EH (cell line): Measurements from ENCODE around the gene CXCR1.
"Not testable (repeated sequence)": the region's sequence is repeated elsewhere in the genome, so short reads cannot be mapped to it uniquely, and the experiment has no call there.

Experiments used
- DNase-seq: peaks from one replicate; pipeline ENCODE4 v3.0.0-alpha.2; 2015; ENCODE audit warnings: low read depth

Gene CXCR1

DNA sequence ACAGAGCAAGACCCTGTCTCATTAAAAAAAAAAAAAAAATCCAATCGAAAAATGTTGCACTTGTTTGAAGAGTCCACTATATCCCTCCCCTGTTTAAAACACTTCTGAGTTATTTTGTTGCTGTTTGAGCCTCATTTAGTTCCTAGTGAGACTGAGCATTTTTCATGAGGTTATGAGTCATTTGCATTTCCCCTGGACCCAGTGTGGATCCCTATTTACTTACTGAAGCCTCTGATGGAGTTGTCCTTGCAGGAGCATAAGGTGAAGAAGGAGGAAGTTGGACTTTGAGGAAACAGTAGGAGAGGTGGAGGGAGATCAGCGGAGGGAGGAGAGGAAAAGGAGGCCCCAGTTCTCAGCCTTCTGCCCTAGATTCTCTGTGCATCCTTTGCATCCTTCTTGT is 5.1 kb downstream of the CXCR1 start:
- peak; percentile 23 for DNase-seq

DNA sequence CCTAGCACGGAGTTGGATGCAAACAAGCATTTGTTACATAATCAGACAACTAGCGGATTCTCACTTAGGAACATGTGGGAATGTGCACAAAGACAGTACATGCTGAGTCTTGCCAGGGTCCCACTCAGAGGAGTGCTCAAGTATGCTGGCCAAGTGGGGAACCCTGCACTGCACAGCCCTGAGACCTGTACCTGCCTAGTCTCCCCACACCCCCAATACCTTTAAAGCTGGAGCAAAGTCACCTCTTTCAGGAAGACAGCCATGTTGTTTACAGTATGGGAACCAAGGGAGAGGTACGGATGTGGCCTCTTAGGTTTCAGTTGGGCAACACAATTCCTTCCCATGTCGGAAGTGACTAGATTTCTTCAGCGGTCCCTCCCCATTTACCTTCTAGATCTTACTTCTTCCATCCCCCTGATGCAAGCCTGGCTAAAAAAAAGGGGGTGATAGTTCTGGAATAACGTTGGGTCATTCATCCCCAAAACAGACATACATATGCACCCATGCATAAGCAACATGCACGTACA is 10.7 kb downstream of the CXCR1 start:
- DNase-seq: no peak

DNA sequence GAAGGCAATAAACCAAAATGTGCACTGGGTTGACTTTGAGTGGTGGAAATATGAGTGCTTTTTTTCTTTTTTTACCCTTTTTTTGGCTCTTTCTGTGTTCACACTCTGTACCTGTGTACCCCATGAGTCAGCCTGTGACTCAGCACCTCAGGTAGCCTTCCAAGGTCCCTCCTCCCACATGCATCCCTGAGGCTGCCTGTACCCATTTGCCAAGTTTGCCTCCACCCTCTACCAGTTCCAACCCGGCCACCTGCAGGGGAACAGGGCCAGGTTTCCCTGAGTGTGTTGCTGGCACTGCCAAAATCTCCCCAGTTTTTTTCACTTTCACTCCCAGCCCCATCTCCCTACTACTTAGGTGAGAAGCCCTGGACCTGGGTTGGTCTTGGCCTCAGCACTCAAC is 14.0 kb downstream of the CXCR1 start:
- DNase-seq: no peak

GRCh38 chr2:218152172-218152571 is 14.6 kb downstream of the CXCR1 start:
- DNase-seq: no peak

DNA sequence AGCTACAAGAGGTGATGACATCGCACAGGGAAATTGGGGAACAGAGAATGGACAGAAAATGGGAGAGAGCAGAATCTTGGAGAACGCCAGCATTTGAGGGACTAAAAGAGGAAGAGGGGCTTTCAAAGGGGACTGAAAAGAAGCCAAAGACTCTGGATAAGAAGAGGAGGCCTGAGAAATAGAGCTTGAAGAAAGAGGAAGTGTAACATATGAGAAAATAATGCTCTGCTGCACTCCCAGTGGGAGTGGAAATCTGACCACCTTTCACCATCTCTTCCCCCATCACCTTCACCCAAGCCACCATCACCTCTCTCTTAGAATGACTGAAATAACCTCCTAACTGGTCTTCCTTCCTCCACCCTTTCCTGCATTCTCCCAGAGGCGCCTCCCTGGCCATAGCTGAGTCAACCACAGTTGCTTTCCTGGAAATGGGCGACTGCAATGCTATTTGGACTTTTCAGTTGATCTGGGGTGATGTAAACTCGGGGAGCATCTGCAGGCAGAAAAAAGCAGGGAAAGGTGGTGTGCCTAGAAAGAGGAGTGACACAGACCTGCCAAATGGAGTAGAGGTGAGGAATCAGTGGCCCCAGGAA is 16.8 kb downstream of the CXCR1 start:
- no peak for DNase-seq

- no peak for DNase-seq
Observed at GRCh38 chr2:218149098-218149497, 17.7 kb downstream of the CXCR1 start.

GRCh38 chr2:218146056-218146455 is 20.7 kb downstream of the CXCR1 start:
- peak; percentile 11 for DNase-seq

DNA sequence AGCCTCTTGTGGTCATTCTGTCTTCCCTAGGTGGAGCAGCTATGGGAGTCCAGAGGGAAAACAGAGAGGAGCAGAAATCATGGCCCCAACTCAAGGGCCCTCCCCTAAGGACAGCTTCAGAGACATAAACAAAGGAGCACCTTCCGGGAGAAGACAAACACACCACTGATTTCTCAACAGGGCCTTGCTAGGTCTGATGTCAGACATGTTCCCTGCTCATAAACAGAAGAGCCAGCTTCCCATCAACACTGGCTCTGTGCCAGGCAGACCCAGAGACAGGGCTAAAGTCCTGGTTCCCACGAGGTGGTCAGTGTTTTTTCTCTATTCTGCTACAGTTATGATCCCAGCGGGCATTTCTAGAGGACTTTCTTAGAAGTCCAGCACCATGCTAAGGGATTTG is 21.6 kb downstream of the CXCR1 start:
- no peak for DNase-seq

GRCh38 chr2:218138047-218138446 is 28.7 kb downstream of the CXCR1 start:
- no peak for DNase-seq

- DNase-seq: no peak
Observed at GRCh38 chr2:218137514-218137913, 29.2 kb downstream of the CXCR1 start.

DNA sequence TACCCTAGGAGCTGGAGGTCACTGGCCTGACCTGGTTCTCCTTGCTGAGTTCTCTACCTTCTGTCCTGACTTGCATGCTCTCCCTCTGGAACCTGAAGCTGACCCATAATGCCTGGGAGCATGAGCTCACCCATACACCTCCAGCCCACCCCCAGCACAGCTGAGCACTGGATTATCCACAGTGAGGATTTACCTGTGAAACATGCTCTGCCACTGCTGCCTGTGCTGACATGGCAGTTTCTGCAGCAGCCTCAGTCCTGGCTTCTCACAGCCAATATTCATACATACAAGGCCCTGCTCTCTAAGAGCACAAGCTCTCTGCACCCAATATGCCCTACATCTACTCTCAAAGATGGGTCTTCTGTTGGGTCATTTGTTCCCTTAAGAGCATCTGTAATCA is 35.9 kb downstream of the CXCR1 start:
- DNase-seq: no peak

GRCh38 chr2:218130377-218130776 is 36.4 kb downstream of the CXCR1 start:
- no peak for DNase-seq

- peak; percentile 13 for DNase-seq
Observed at GRCh38 chr2:218129458-218130135, 37.2 kb downstream of the CXCR1 start.

DNA sequence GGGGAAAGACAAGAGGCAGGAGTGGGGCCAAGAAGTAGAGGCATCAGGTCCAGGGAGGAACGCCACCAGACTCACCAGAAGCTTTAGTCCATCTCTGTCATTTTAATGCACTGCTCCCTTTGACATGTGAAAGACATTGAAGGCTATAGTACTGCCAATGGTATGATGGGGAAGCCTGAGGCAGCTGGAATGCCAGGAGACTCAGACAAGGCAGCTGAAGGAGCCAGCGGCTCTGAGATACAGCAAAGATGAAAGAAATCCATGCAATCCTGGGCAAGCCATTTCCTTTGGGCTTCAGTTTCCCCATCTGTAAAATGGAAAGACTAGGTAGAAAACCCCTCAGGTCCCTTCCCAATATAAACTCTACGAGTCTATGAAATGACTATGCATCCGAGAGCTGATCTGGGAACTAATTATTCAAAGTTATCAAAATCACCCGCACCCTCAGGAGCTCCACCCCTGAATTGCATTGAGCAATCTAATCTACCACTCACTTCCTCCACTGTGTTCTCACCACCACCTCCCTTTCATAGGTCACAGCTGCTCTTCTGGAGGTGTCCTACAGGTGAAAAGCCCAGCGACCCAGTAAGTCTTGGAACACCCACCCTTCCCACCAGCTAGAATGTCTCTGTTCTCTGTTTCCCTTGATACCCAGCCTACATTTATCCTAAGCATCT is 37.8 kb downstream of the CXCR1 start:
- DNase-seq: no peak

GRCh38 chr2:218127929-218128455 is 38.8 kb downstream of the CXCR1 start:
- no peak for DNase-seq

GRCh38 chr2:218125626-218126080 is 41.1 kb downstream of the CXCR1 start, which contains the start of gene CXCR2:
CXCR2 (plus strand) TSS chr2:218126028; CDS start chr2:218134802, 8,774 bp downstream.
- DNase-seq: no peak

DNA sequence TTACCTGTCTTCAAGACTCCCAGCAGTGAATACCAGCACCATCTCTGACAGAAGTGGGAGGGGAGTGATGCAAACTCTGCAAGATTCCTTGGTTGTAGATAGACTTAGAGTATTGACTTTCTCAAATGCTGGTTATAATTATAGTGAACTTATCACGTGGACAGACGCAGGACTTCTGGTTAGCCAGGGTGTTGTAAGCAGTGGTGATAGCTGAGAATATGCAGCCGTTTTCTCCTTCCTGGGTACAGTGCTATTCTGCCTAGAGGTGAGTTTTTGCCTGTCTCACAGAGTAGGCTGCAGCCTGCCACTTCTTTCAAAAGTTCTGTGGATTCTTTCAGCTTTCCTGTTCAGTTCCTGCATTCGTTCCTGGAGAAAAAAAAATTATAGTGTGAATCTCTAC is 41.7 kb downstream of the CXCR1 start:
- no peak for DNase-seq

DNA sequence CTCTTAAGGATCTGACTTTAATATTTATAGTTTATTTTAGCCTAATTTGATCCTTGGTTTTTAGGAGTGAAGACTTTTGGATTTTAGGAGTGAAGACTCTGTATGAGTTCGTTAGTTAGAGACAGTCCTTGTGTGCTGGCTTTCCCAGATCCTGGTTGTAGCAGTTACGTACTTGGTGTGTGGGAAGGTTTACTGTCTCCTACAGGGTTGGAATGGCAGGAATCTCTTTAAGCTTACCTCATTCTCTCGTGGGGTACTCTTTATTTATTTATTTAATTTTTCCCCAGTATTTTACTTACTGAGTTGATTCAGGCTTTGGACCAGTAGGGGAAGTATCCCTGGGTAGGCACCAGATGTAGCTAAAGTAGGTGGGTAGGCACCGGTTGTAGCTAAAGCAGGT is 42.8 kb downstream of the CXCR1 start:
- no peak for DNase-seq

GRCh38 chr2:218122286-218122685 is 44.5 kb downstream of the CXCR1 start:
- not testable (repeated sequence) for DNase-seq

DNA sequence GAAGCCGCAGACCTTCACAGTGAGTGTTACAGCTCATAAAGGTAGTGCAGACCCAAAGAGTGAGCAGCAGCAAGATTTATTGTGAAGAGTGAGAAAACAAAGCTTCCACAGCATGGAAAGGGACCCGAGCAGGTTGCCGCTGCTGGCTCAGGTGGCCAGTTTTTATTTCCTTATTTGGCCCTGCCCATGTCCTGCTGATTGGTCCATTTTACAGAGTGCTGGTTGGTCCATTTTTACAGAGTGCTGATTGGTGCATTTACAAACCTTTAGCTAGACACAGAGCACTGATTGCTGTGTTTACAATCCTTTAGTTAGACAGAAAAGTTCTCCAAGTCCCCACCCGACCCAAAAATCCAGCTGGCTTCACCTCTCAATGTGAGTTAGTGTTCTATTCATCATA is 45.0 kb downstream of the CXCR1 start:
- DNase-seq: not testable (repeated sequence)
